GM18858 (cell line): ENCODE data around the gene NCAPG.

ENCODE experiments used
- ATAC-seq: cut with Tn5 transposase; IDR thresholded peaks from one replicate; pipeline ENCODE4 v1.9.1; 2021; ENCODE audit not compliant: unreplicated experiment

Gene NCAPG

GRCh38 chr4:17810260-17811077 is at the start of gene NCAPG, which contains the start of gene DCAF16:
Gene NCAPG (plus strand): TSS chr4:17810979. CDS start chr4:17811078, 99 bp downstream.
Gene DCAF16 (minus strand): TSS chr4:17810757. CDS start chr4:17804141, 6,616 bp downstream.
- peak; percentile 79 for ATAC-seq

DNA sequence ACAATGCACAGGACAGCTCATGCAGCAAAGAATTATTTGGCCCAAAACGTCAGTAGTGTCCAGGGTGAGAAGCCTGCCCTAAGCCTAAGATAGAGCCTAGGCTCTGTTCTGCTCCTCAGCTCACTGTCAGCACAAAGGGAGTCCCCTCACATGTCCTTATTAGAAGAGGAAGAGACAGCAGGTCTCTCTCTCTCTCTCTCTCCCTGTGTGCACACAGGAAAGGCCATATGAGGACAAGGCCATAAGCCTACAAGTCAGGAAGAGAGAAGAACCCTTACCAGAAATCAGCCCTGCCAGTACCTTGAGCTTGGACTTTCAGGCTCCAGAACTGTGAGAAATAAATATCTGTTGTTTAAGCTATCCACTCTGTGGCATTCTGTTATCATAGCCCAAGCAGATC is 49.7 kb upstream of the NCAPG start:
- no peak for ATAC-seq

GRCh38 chr4:17762726-17763125 is 48.1 kb upstream of the NCAPG start:
- ATAC-seq = no peak

GRCh38 chr4:17763416-17763815 is 47.4 kb upstream of the NCAPG start:
- ATAC-seq = no peak

- ATAC-seq = no peak
These were observed 46.8 kb upstream of the NCAPG start for GRCh38 chr4:17763931-17764330.

DNA sequence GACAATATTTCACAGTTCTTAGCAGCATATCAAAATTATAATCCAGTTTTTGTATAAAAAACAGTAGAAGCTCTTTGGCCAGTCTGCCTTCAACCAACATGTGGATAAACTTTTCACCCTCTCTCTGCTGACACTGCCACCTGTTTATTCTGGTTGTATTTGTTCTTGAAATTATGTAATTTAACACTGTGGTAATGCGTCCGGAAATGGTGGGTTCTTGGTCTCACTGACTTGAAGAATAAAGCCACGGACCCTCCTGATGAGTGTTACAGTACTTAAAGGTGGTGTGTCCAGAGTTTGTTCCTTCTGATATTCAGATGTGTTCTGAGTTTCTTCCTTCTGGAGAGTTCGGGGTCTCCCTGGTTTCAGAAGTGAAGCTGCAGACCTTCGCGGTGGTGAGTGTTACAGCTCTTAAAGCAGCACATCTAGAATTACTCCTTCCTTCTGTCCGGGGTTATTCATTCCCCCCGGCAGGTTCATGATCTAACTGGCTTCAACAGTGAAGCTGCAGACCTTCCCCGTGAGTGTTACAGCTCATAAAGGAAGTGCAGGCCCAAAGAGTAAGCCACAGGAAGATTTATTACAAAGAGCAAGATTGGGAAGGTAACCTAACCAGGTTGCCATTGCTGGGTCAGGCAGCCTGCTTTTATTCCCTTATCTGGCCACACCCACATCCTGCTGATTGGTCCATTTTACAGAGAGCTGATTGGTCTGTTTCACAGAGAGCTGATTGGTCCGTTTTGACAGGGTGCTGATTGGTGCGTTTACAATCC is 45.1 kb upstream of the NCAPG start:
- no peak for ATAC-seq

DNA sequence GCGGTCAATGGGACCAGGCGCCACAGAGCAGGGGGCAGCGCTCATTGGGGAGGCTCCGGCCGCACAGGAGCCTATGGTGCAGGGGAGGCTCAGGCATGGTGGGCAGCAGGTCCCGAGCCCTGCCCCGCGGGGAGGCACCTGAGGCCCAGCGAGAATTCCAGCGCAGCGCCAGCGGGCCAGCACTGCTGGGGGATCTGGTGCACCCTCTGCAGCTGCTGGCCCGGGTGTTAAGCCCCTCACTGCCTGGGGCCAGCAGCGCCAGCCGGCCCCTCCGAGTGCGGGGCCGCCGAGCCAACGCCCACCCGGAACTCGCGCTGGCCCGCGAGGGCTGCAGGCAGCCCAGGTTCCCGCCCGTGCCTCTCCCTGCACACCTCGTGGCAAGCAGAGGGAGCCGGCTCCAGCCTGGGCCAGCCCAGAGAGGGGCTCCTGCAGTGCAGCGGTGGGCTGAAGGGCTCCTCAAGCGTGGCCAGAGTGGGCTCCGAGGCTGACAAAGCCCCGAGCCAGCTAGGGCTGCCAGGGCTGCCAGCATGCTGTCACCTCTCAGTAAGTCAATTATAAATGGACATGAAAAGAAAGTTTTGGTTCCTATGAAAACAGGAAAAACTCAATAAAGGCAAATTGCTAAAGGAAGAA is 43.8 kb upstream of the NCAPG start:
- ATAC-seq = no peak

DNA sequence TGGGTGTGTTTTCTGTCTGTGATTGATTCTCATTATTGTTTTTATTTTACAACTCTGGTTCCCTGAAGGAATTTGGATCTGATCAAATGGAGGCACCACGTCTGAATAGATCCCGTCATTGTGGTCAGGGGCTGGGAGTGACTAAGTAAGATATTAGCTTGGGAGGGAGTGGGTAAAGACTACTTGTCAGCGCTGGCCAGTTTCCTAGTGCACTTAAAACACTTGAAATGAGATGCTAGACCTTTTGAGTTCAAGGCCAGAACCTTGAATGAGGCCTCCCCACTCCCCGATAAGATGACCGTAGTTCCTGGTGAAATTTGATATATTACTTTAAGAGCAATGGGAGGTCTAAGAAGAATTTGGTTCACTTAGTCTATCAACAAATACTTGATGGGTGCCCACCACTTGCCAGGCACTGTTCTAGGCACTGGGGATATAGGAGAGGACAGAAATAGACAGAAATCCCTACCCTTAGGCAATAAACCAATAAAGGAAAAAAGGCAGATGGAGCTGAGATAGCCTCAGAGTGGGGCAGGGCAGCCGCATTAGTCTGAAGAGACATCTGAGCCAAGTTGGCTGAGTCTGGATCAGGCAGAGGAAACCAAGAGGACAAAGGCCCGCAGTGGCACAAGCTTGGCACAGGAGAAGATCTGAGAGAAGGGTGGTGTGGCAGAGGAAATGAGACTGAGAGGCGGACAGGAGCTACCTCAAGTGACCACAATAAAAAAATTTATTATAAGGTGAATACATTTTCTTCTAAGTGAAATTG is 41.2 kb upstream of the NCAPG start:
- ATAC-seq = no peak

GRCh38 chr4:17770845-17771244 is 39.9 kb upstream of the NCAPG start:
- no peak for ATAC-seq

DNA sequence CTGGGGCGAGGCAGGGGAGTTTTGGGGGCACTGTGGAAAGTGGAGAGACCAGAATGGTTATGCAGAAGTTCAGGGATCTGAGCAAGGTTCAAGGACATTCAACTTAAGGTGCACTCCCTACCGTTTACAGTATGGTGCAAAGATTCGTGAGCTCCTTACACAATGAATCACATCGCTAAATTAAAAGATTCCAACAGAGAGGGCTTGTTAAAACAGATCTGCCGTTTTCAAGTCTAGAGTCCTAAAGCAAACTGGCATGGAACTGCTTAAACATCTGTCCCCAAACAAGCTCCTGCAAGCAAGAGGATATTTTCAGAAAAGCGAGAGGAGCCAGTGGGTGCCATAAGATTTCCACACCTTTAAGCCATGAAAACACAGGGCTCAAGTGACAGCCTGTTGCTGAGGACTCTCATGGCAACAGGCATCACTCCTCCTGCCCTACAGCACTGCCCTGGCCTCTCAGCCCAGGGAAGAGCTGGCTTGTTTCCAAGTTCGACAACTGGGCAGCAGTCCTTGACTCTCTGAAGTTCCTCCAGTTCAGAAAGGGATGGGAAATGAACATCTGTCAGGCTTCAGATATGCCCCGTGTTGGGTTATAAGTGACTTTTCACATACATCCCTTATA is 39.4 kb upstream of the NCAPG start:
- ATAC-seq = no peak

DNA sequence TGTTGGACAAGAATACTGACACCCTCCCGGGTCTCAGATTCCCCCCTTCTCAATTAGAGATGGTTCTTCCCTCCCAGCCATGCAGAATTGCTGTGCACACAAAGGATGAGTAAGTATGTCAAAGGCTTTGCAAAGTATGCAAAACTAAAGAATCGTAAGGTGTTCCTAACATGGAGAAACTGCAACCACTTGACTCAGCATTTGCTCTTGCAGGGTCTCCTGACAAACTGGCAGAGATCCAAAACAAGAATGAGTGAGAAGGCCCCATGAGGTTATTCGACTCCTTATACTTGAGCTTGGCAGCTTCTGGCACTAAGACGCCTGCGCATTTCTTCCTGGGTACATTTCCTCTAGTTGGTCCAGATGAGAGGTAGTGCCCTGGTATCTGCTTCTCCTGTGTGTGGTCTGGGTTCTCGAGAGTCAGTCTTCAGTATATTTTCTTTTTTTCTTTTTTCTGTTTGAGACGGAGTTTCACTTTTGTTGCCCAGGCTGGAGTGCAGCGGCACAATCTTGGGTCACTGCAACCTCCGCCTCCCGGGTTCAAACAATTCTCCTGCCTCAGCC is 37.6 kb upstream of the NCAPG start:
- no peak for ATAC-seq

DNA sequence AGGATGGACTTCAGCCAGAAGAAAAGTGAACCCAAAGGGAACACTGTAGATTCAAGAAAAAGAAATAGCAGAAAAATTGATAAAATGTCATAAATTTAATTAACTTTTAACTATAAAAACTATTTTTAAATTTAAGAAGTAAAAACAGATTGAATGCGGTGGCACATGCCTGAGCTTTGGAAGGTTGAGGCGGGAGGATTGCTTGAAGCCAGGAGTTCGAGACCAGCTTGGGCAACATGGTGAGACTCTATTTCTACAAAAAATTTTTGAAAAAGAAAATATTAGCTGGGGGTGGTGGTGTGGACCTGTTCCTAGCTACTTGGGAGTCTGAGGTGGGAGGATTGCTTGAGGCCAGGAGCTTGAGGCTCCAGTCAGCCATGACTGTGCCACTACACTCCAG is 32.3 kb upstream of the NCAPG start:
- no peak for ATAC-seq

GRCh38 chr4:17780501-17781299 is 30.1 kb upstream of the NCAPG start:
- ATAC-seq = no peak

DNA sequence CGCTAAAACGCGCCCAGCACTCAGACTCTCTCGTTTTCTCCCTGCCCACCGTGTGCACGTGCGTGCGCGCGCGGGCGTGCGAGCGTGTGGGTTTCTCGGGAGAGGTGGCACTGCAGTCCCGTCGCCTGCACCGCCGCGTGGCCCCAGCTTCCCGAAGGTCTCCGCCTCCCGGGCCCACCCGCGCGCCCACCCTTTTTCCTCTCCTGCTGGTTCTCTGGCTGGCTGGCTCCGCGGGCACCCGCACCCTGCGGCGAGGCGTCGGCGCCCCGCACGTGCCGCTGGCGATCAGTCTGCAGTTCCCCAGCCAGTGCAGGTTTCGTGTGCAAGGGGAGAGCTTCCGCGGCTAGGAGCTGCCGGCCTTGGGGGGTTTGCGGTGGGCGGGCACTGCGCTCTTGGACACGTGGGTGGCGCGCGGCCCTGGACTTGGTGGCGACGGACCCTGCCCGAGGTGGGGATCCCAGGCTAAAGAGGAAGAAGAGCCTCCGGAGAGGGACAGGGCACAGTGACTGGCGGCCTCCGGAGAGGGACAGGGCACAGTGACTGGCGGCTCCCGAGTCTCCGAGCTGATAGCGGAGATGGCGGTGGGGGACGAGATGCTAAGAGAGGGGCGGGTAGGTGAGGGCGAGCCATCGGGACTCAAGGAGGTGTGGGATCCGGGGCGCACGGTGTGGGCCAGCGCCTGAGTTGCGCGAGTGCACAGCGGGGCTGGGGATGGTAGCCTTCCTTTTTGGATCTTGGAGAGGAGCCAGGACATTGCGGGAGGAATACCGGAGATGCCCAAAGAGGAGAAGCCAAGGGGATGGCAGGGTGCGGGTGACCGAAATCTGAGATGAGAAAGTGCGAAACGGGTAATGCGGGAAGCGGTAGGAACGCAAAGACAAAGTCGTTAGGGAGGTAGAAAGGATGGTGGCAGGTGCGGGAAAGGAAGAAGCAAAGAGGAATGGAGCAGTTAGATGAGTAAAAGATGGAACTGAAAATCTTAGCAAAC is 29.2 kb upstream of the NCAPG start, which contains the start of gene FAM184B:
Gene FAM184B, minus strand, starts transcription at position 322 of the 988 bp plus-strand sequence. CDS start 322 bp downstream, outside the sequence.
- no peak for ATAC-seq

GRCh38 chr4:17785858-17786257 is 24.9 kb upstream of the NCAPG start:
- ATAC-seq = no peak

GRCh38 chr4:17786567-17786966 is 24.2 kb upstream of the NCAPG start:
- ATAC-seq = no peak

DNA sequence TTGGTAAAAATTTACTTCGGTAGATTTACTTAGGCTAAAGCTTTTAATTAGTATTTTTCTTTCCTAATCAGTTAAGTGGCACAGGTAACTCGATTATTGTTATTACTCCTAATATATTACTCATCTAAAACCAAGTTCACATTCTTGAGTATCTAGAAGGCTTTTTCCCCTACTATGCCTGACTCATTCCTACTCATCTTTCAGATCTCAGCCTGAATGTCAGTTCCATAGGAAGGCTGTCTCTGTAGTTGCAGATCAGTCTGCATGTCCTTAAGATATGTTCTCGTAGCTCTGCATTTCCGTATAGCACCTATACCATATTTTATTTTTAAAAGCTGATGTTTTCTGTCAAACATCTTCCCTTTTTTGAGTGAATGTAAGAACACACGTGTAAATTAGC is 23.5 kb upstream of the NCAPG start:
- ATAC-seq = no peak

GRCh38 chr4:17788956-17789355 is 21.8 kb upstream of the NCAPG start:
- ATAC-seq = no peak
